Neural progenitor cell (in vitro differentiated cells): ENCODE measurements around the gene VTI1A. TPM values are rescaled to one million over a fixed set of nuclear protein-coding genes. Genes with fewer than 3 reads are reported as not detected.

ENCODE experiments used
- DNase-seq: peaks from one replicate; pipeline ENCODE4 v3.0.0-alpha.2; 2016; ENCODE audit warnings: low spot score
- H2AFZ ChIP-seq: fragments of 200-600 bp; sonication (generic); replicated peaks from 2 replicates; pipeline ENCODE4 v1.6.1; 2016; ENCODE audit warnings: antibody characterized with exemption
- H3F3A ChIP-seq: fragments of 200-600 bp; sonication (generic); 2 replicates; pipeline ENCODE4 v1.6.1; 2016; ENCODE audit warnings: antibody characterized with exemption, low read depth
- H3K27ac ChIP-seq: fragments of 200-600 bp; sonication (generic); 2 replicates; pipeline ENCODE4 v1.5.1; 2016; ENCODE audit warnings: mild to moderate bottlenecking
- H3K27me3 ChIP-seq: fragments of 200-600 bp; sonication (generic); 2 replicates; pipeline ENCODE4 v1.6.1; 2016; ENCODE audit warnings: mild to moderate bottlenecking, moderate library complexity
- H3K36me3 ChIP-seq: fragments of 200-600 bp; sonication (generic); 2 replicates; pipeline ENCODE4 v1.5.1; 2016
- H3K4me1 ChIP-seq: fragments of 200-600 bp; sonication (generic); 2 replicates; pipeline ENCODE4 v1.6.1; 2016; ENCODE audit warnings: mixed run types
- H3K4me2 ChIP-seq: fragments of 200-600 bp; sonication (generic); 2 replicates; pipeline ENCODE4 v1.6.1; 2016
- H3K4me3 ChIP-seq: fragments of 200-600 bp; sonication (generic); 2 replicates; pipeline ENCODE4 v1.5.1; 2016
- H3K79me2 ChIP-seq: fragments of 200-600 bp; sonication (generic); 2 replicates; pipeline ENCODE4 v1.6.1; 2016; ENCODE audit warnings: low read depth
- H3K9ac ChIP-seq: fragments of 200-600 bp; sonication (generic); 2 replicates; pipeline ENCODE4 v1.6.1; 2016
- H3K9me3 ChIP-seq: fragments of 200-600 bp; sonication (generic); 2 replicates; pipeline ENCODE4 v1.5.1; 2016; ENCODE audit warnings: low read depth
- H4K20me1 ChIP-seq: fragments of 200-600 bp; sonication (generic); 2 replicates; pipeline ENCODE4 v1.6.1; 2016; ENCODE audit warnings: low read depth
- H3K27ac Mint-ChIP-seq: 3 replicates; pipeline ENCODE4 v1.8.0; 2021; ENCODE audit warnings: mixed read lengths
- H3K27me3 Mint-ChIP-seq: 2 replicates; pipeline ENCODE4 v1.8.0; 2022; ENCODE audit warnings: low read depth, mild to moderate bottlenecking, inconsistent platforms, moderate library complexity, mixed read lengths; ENCODE audit not compliant: insufficient read depth
- H3K36me3 Mint-ChIP-seq: 3 replicates; pipeline ENCODE4 v1.8.0; 2021; ENCODE audit warnings: mixed read lengths
- H3K4me1 Mint-ChIP-seq: 3 replicates; pipeline ENCODE4 v1.8.0; 2021; ENCODE audit warnings: mixed read lengths
- H3K4me3 Mint-ChIP-seq: 3 replicates; pipeline ENCODE4 v1.8.0; 2021; ENCODE audit warnings: mild to moderate bottlenecking, moderate library complexity, mixed read lengths
- H3K9me3 Mint-ChIP-seq: 3 replicates; pipeline ENCODE4 v1.8.0; 2020; ENCODE audit warnings: mixed read lengths
- CTCF ChIP-seq: fragments of 200-600 bp; sonication (generic); IDR thresholded peaks from 2 replicates; pipeline ENCODE4 v1.5.1; 2017; ENCODE audit warnings: antibody characterized with exemption, mild to moderate bottlenecking
- EZH2 ChIP-seq: fragments of 200-600 bp; sonication (generic); IDR thresholded peaks from 2 replicates; pipeline ENCODE4 v1.6.1; 2017; ENCODE audit warnings: antibody characterized with exemption, mild to moderate bottlenecking, moderate library complexity
- EZH2phosphoT487 ChIP-seq: fragments of 200-600 bp; sonication (generic); IDR thresholded peaks from 2 replicates; pipeline ENCODE4 v1.6.1; 2017; ENCODE audit warnings: antibody characterized with exemption
- total RNA-seq: library from RNA; depleted of rRNA; stranded (reverse); fragments of >200 nt; gene quantifications from 2 replicates; pipeline ENCODE4 v1.2.3, GENCODE V29; 2015; ENCODE audit warnings: low replicate concordance

The VTI1A gene
- total RNA-seq: 28.8 and 30.4 TPM in 2 replicates

DNA sequence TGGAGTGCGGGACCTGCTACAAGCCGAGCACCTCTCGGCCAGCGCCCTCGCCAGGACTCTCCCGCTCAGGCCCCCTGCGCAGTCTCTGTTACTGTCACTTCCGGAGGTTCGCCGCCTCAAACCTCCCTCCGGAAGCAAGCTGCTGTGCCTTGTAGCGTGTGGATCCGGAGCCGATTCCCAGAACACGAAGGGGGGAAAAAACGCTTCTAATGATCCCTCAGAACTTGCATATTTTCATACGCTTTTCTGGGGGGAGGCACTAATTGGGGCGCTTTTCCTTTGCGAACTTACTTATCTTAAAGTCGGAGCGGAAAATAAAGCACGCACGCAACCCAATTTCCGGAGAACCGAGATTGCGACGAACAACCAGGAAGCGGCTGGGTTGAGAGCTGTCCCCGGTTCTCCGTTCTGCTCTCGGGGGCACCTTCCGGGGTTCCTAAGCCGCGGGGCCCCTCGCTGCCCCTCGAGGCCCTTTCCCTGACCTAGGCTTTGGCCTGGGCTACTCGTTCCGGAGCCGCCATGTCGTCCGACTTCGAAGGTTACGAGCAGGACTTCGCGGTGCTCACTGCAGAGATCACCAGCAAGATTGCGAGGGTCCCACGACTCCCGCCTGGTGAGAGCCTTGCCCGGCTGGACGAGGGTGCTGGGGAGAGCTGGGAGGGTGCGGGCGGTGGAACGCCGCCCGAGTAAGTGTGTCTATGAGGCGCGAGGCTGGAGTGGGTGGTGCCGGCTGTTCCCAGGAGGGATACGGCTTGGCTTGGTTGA, at the start of gene VTI1A, which contains the start of gene ZDHHC6:
Gene VTI1A, plus strand, starts transcription at position 361 of the 765 bp plus-strand sequence. Its CDS starts 159 bp downstream, at position 520.
Gene ZDHHC6, minus strand, starts transcription at position 60 of the 765 bp plus-strand sequence. CDS start 1,478 bp downstream, outside the sequence.
- Histone ChIP-seq H3K36me3 (no peaks in the 10 kb centered on the region), H3K4me2 (peak within 1 kb of the TSS; percentile 99), H2AFZ (peak within 1 kb of the TSS; percentile 100), H3K27me3 (no peaks in the 10 kb centered on the region), H3K4me3 (peak within 1 kb of the TSS; percentile 99), H4K20me1 (no peaks in the 10 kb centered on the region), H3K9me3 (no peaks in the 10 kb centered on the region), H3K9ac (peak within 1 kb of the TSS; percentile 97), H3K27ac (peak within 1 kb of the TSS; percentile 92), H3F3A (no peaks in the 10 kb centered on the region), H3K4me1 (peaks cover 15% of the 10 kb centered on the region), H3K79me2 (peaks cover 75% of the 10 kb centered on the region)
- Mint-ChIP-seq H3K36me3 (no peaks in the 10 kb centered on the region), H3K27me3 (no peaks in the 10 kb centered on the region), H3K27ac (peak within 1 kb of the TSS; percentile 99), H3K4me3 (peak within 1 kb of the TSS; percentile 93), H3K4me1 (peaks cover 11% of the 10 kb centered on the region), H3K9me3 (no peaks in the 10 kb centered on the region)
- TF ChIP-seq EZH2phosphoT487 (no peak), EZH2 (peak; percentile 62), CTCF (no peak)
- DNase-seq: peak; percentile 91

- Mint-ChIP-seq H3K27ac (no peak overlapping the region), H3K4me3 (no peak overlapping the region), H3K4me1 (peaks cover 3% of the 10 kb centered on the region), H3K27me3 (peaks cover 3% of the 10 kb centered on the region), H3K9me3 (no peaks in the 10 kb centered on the region), H3K36me3 (no peaks in the 10 kb centered on the region)
- no peaks in the 10 kb centered on the region for H3F3A ChIP-seq
- no peak overlapping the region for H2AFZ ChIP-seq
- H3K4me2 ChIP-seq: no peak overlapping the region
- no peaks in the 10 kb centered on the region for H3K9me3 ChIP-seq
- no peaks in the 10 kb centered on the region for H3K27me3 ChIP-seq
- no peak for TF ChIP-seq EZH2phosphoT487
- TF ChIP-seq EZH2: no peak
- TF ChIP-seq CTCF: no peak
- no peaks in the 10 kb centered on the region for H3K4me1 ChIP-seq
- DNase-seq: no peak
- no peak overlapping the region for H3K4me3 ChIP-seq
- H4K20me1 ChIP-seq: no peaks in the 10 kb centered on the region
- H3K79me2 ChIP-seq: no peaks in the 10 kb centered on the region
- H3K36me3 ChIP-seq: no peaks in the 10 kb centered on the region
- no peak overlapping the region for H3K27ac ChIP-seq
- no peak overlapping the region for H3K9ac ChIP-seq
These were observed 49.4 kb upstream of the VTI1A start for GRCh38 chr10:112397592-112397991.

GRCh38 chr10:112402917-112403316, 44.1 kb upstream of the VTI1A start:
- no peak overlapping the region for H2AFZ ChIP-seq

More at GRCh38 chr10:112402917-112403316, 44.1 kb upstream of the VTI1A start:
- H3K4me3 Mint-ChIP-seq: no peak overlapping the region
- H3K36me3 Mint-ChIP-seq: no peaks in the 10 kb centered on the region
- Histone ChIP-seq H4K20me1 (no peaks in the 10 kb centered on the region), H3K4me1 (no peaks in the 10 kb centered on the region), H3K4me3 (no peak overlapping the region), H3K27ac (no peak overlapping the region), H3K79me2 (no peaks in the 10 kb centered on the region), H3K9me3 (no peaks in the 10 kb centered on the region), H3K36me3 (no peaks in the 10 kb centered on the region), H3F3A (no peaks in the 10 kb centered on the region), H3K27me3 (no peaks in the 10 kb centered on the region), H3K4me2 (no peak overlapping the region), H3K9ac (no peak overlapping the region)
- peaks cover 2% of the 10 kb centered on the region for H3K27me3 Mint-ChIP-seq
- H3K27ac Mint-ChIP-seq: no peak overlapping the region
- DNase-seq: no peak
- no peaks in the 10 kb centered on the region for H3K9me3 Mint-ChIP-seq
- H3K4me1 Mint-ChIP-seq: no peaks in the 10 kb centered on the region
- TF ChIP-seq EZH2 (no peak), EZH2phosphoT487 (no peak), CTCF (no peak)
